Spleen (tissue), 11 donors: ENCODE measurements around the gene KCNE3. TPM values are rescaled to one million over a fixed set of nuclear protein-coding genes. Genes with fewer than 3 reads are reported as not detected.

Source experiments
- DNase-seq: peaks from one replicate; pipeline ENCODE4 v3.0.0-alpha.2; 2020
- H3K27ac ChIP-seq, 8 donors: fragments of 200-600 bp; sonication (generic) in 7 of 8; 1 replicate in 4 of 8; 2 replicates in 4 of 8; pipeline versions ENCODE4 v1.5.0 to v1.8.0; 2016 to 2021; ENCODE audit warnings: inconsistent platforms in 4 of 8, mild to moderate bottlenecking in 4 of 8, moderate library complexity in 1 of 8
- H3K27me3 ChIP-seq, 7 donors: fragments of 200-600 bp; sonication (generic) in 6 of 7; replicated peaks in 1 of 7; 1 replicate in 4 of 7; 2 replicates in 3 of 7; pipeline versions ENCODE4 v1.5.0 to v1.8.0; 2016 to 2021; ENCODE audit warnings: inconsistent platforms in 3 of 7, mild to moderate bottlenecking in 1 of 7
- H3K36me3 ChIP-seq, 6 donors: fragments of 200-600 bp; sonication (generic) in 5 of 6; 1 replicate in 4 of 6; 2 replicates in 2 of 6; pipeline versions ENCODE4 v1.5.0 to v1.8.0; 2016 to 2021; ENCODE audit warnings: inconsistent platforms in 2 of 6
- H3K4me1 ChIP-seq, 6 donors: fragments of 200-600 bp; sonication (generic) in 5 of 6; 1 replicate in 3 of 6; 2 replicates in 3 of 6; pipeline versions ENCODE4 v1.5.0 to v1.8.0; 2016 to 2021; ENCODE audit warnings: inconsistent platforms in 3 of 6
- H3K4me3 ChIP-seq, 8 donors: fragments of 200-600 bp; sonication (generic) in 7 of 8; 1 replicate in 4 of 8; 2 replicates in 4 of 8; pipeline versions ENCODE4 v1.5.0 to v1.8.0; 2016 to 2021; ENCODE audit warnings: inconsistent platforms in 4 of 8, mild to moderate bottlenecking in 4 of 8, moderate library complexity in 2 of 8
- H3K9me3 ChIP-seq, 8 donors: fragments of 200-600 bp; sonication (generic) in 7 of 8; 1 replicate in 4 of 8; 2 replicates in 4 of 8; pipeline versions ENCODE4 v1.5.0 to v1.8.0; 2016 to 2021; ENCODE audit warnings: inconsistent platforms in 4 of 8
- CTCF ChIP-seq, 11 experiments: fragments of 200-600 bp in 7 of 11; fragments of 450-650 bp in 4 of 11; sonication (generic) in 4 of 11; IDR thresholded peaks in 8 of 11; conservative IDR thresholded peaks in 3 of 11; 1 replicate in 7 of 11; 2 replicates in 4 of 11; pipeline versions ENCODE4 v1.4.0 to v1.8.0; 2016 to 2021; ENCODE audit warnings: antibody characterized with exemption in 11 of 11, inconsistent platforms in 4 of 11, mild to moderate bottlenecking in 1 of 11
- POLR2A ChIP-seq, 3 donors: fragments of 450-650 bp; IDR thresholded peaks; one replicate each; pipeline ENCODE4 v1.5.1; 2017; ENCODE audit warnings: antibody characterized with exemption in 3 of 3, mild to moderate bottlenecking in 1 of 3
- POLR2AphosphoS5 ChIP-seq, 3 donors: sonication (generic); formaldehyde crosslinking; IDR thresholded peaks; one replicate each; pipeline ENCODE4 v1.5.1; 2017; ENCODE audit warnings: antibody characterized with exemption in 3 of 3
- WGBS, 5 donors: extraction: QIAGEN DNeasy Blood & Tissue Kit in 3 of 5; methylation state at CpG; one replicate each; pipeline versions ENCODE4 v1.1.5 to v1.1.7; 2013 to 2018; 5-methylcytosine and 5-hydroxymethylcytosine counted together
- intact Hi-C: fragments of 100-400 bp; cut with DNase I; formaldehyde crosslinking; loops from one replicate; pipeline ENCODE4 v1.15.0; 2023; ENCODE audit warnings: low total_unique reads
- polyA plus RNA-seq, 3 donors: library from polyadenylated mRNA; stranded (reverse); fragments of 200-250 nt; gene quantifications; one replicate each; pipeline ENCODE4 v1.2.1, GENCODE V29; 2013
- total RNA-seq, 7 donors: library from RNA; depleted of rRNA in 3 of 7; stranded (reverse); fragments of >200 nt in 3 of 7; fragmentation: NEBNext Ultra II Directional in 4 of 7; extraction: Animal tissue kit (Norgen Biotek cat#: 25700) in 4 of 7; gene quantifications; one replicate each; pipeline versions ENCODE4 v1.1.0 to v1.2.1, GENCODE V29; 2016 to 2021
- donor health status: healthy with polysubstance abuse.
- donor health status: DM: no; HTN: no; CAD: no; lungs with moderate emphysema.
- donor health status: DM: no; HTN: no; CAD: no.
- donor health status: Bipolar disorder and iron deficiency.
- donor health status: healthy.
- donor health status: DM: no; HTN: no; CAD: no.
- donor health status: DM: yes; HTN: yes; CAD: no.

KCNE3 gene
- total and polyA plus RNA-seq, 10 donors: 4.2 to 61.8 (median 23.3) TPM

- H3K36me3 ChIP-seq: no peaks in the 10 kb centered on the region
- 95 to 100% (median 96%) methylated on average over 1 of the region's 1 CpG for WGBS, 5 donors
- intact Hi-C loops: no loop called here
- H3K9me3 ChIP-seq: peaks cover 0 to 18% (median 13%) of the 10 kb centered on the region in 8 donors
- no peaks in the 10 kb centered on the region for H3K4me1 ChIP-seq
- H3K27me3 ChIP-seq: no peaks in the 10 kb centered on the region
- no peak for TF ChIP-seq POLR2AphosphoS5 (IDR thresholded peaks at IDR 0.05)
- no peak for TF ChIP-seq CTCF (IDR thresholded peaks at IDR 0.05 in 8 of 11, conservative IDR thresholded peaks at IDR 0.05 in 3 of 11)
- TF ChIP-seq POLR2A (IDR thresholded peaks at IDR 0.05): no peak
- no peak for DNase-seq
- no peak overlapping the region for H3K27ac ChIP-seq
- no peak overlapping the region for H3K4me3 ChIP-seq
Observed at GRCh38 chr11:74504100-74504691, 36.8 kb upstream of the KCNE3 start.

GRCh38 chr11:74494916-74495315, 27.6 kb upstream of the KCNE3 start:
- TF ChIP-seq POLR2A (IDR thresholded peaks at IDR 0.05): no peak
- TF ChIP-seq CTCF (IDR thresholded peaks at IDR 0.05 in 8 of 11, conservative IDR thresholded peaks at IDR 0.05 in 3 of 11): no peak
- no peak for TF ChIP-seq POLR2AphosphoS5 (IDR thresholded peaks at IDR 0.05)
- WGBS, 5 donors: 85 to 94% (median 91%) methylated on average over 1 of the region's 1 CpG
- Histone ChIP-seq H3K36me3 (peaks cover 0 to 8% (median 0%) of the 10 kb centered on the region in 6 donors), H3K4me3 (no peak overlapping the region), H3K27me3 (no peaks in the 10 kb centered on the region), H3K27ac (no peak overlapping the region), H3K9me3 (peaks cover 0 to 11% (median 0%) of the 10 kb centered on the region in 8 donors), H3K4me1 (peaks cover 0 to 25% (median 15%) of the 10 kb centered on the region in 6 donors)
- no peak for DNase-seq
- intact Hi-C loops: no loop called here

- TF ChIP-seq CTCF (IDR thresholded peaks at IDR 0.05 in 8 of 11, conservative IDR thresholded peaks at IDR 0.05 in 3 of 11) (no peak), POLR2A (IDR thresholded peaks at IDR 0.05) (no peak), POLR2AphosphoS5 (IDR thresholded peaks at IDR 0.05) (no peak)
- DNase-seq: no peak
- Histone ChIP-seq H3K27me3 (no peaks in the 10 kb centered on the region), H3K9me3 (peaks cover 0 to 11% (median 0%) of the 10 kb centered on the region in 8 donors), H3K36me3 (peaks cover 0 to 8% (median 0%) of the 10 kb centered on the region in 6 donors), H3K4me1 (peaks cover 0 to 27% (median 15%) of the 10 kb centered on the region in 6 donors), H3K4me3 (peak overlapping the region; percentile 64 to 95 (median 86)), H3K27ac (peak overlapping the region; percentile 88 to 100 (median 99))
- 13 to 14% (median 14%) methylated on average over 12 to 14 of the region's 14 CpGs for WGBS, 5 donors
- intact Hi-C loops: no loop called here
Observed at GRCh38 chr11:74493791-74494630, 26.7 kb upstream of the KCNE3 start.
